K562 (cell line): ENCODE results near the gene RNF166. TPM values are rescaled to one million over a fixed set of nuclear protein-coding genes. Genes with fewer than 3 reads are reported as not detected.
A peak's percentile ranks its signal among the peaks of the same experiment; 100 is the strongest.

Experiments
- ARID2 ChIP-seq: fragments of 450-650 bp; IDR thresholded peaks from 2 replicates; pipeline ENCODE4 v1.6.1; 2017; ENCODE audit warnings: antibody characterized with exemption, mild to moderate bottlenecking
- ATF6 ChIP-seq: sonication (generic); formaldehyde crosslinking; IDR thresholded peaks from 2 replicates; pipeline ENCODE4 v1.4.0; 2020; ENCODE audit warnings: mild to moderate bottlenecking, missing genetic modification reagents
- CBX8 ChIP-seq: fragments of 200-600 bp; sonication (generic); IDR thresholded peaks from 2 replicates; pipeline ENCODE4 v1.6.1; 2012; ENCODE audit warnings: borderline replicate concordance, mixed run types, low read depth, mild to moderate bottlenecking, moderate library complexity, mixed read lengths, low read length, control low read depth, inconsistent platforms; ENCODE audit not compliant: poor library complexity, severe bottlenecking; ENCODE audit errors: extremely low read depth
- CHAMP1 ChIP-seq: fragments of 450-650 bp; IDR thresholded peaks from 2 replicates; pipeline ENCODE4 v1.6.1; 2016; ENCODE audit warnings: mild to moderate bottlenecking
- CREB3 ChIP-seq: fragments of 450-650 bp; conservative IDR thresholded peaks from 2 replicates; pipeline ENCODE4 v1.6.1; 2016; ENCODE audit warnings: missing genetic modification characterization, low read depth, mild to moderate bottlenecking, missing compliant biosample characterization, moderate library complexity
- E2F4 ChIP-seq: sonication (generic); formaldehyde crosslinking; IDR thresholded peaks from 2 replicates; pipeline ENCODE4 v1.8.0; 2022; ENCODE audit warnings: mild to moderate bottlenecking, low read depth, missing genetic modification reagents
- ETV1 ChIP-seq: fragments of 450-650 bp; conservative IDR thresholded peaks from 2 replicates; pipeline ENCODE4 v1.6.1; 2016; ENCODE audit warnings: missing genetic modification characterization, control low read depth, low read depth, missing compliant biosample characterization
- LEF1 ChIP-seq: fragments of 450-650 bp; IDR thresholded peaks from 2 replicates; pipeline ENCODE4 v1.6.1; 2016; ENCODE audit warnings: mild to moderate bottlenecking
- PHB ChIP-seq: fragments of 250-450 bp; sonication (Bioruptor Pico); IDR thresholded peaks from 2 replicates; pipeline ENCODE4 v1.5.0; 2021
- PHB2 ChIP-seq: fragments of 450-650 bp; IDR thresholded peaks from 2 replicates; pipeline ENCODE4 v1.6.1; 2017; ENCODE audit warnings: low read depth
- POLR3A ChIP-seq: IDR thresholded peaks from 2 replicates; pipeline ENCODE4 v1.6.1; 2011; ENCODE audit warnings: borderline replicate concordance, mild to moderate bottlenecking, moderate library complexity; ENCODE audit not compliant: insufficient read length, insufficient read depth; ENCODE audit errors: extremely low read depth
- SAFB2 ChIP-seq: fragments of 200-400 bp; formaldehyde crosslinking; IDR thresholded peaks from 2 replicates; pipeline ENCODE4 v1.6.1; 2018; ENCODE audit warnings: borderline replicate concordance, low read length, low read depth, moderate library complexity; ENCODE audit not compliant: severe bottlenecking
- SMAD4 ChIP-seq: fragments of 250-450 bp; sonication (Bioruptor Pico); conservative IDR thresholded peaks from 2 replicates; pipeline ENCODE4 v1.8.0; 2021; ENCODE audit warnings: inconsistent platforms, mild to moderate bottlenecking, moderate library complexity
- SMARCB1 ChIP-seq: IDR thresholded peaks from 2 replicates; pipeline ENCODE4 v1.6.1; 2011; ENCODE audit warnings: improper control_type of control experiment, low read depth; ENCODE audit not compliant: insufficient read length
- XRCC5 ChIP-seq: fragments of 200-400 bp; formaldehyde crosslinking; IDR thresholded peaks from 2 replicates; pipeline ENCODE4 v1.6.1; 2017; ENCODE audit warnings: low read depth, mild to moderate bottlenecking, low read length
- ZNF124 ChIP-seq: sonication (generic); formaldehyde crosslinking; IDR thresholded peaks from 2 replicates; pipeline ENCODE4 v1.8.1; 2022; ENCODE audit warnings: missing genetic modification reagents
- ZNF79 ChIP-seq: fragments of 250-450 bp; sonication (Bioruptor Pico); IDR thresholded peaks from 2 replicates; pipeline ENCODE4 v1.4.0; 2020; ENCODE audit warnings: low read depth, mild to moderate bottlenecking, moderate library complexity
- polyA plus RNA-seq, 8 experiments: library from polyadenylated mRNA; depleted of rRNA in 4 of 8; stranded (reverse) in 5 of 8; unstranded in 3 of 8; fragments of >200 nt; fragmentation: Nextera tagmentation in 2 of 8; fragmentation: Illumina TruSeq in 1 of 8; extraction: Ambion mirVana in 2 of 8; extraction: Trizol in 1 of 8; gene quantifications; 2 replicates each; pipeline versions ENCODE4 v1.2.1 to v1.2.3, GENCODE V29; 2011 to 2014; ENCODE audit warnings: inconsistent platforms in 1 of 8, missing spikeins in 1 of 8
- total RNA-seq, 7 experiments: library from RNA; depleted of rRNA in 6 of 7; stranded (reverse); fragments of >200 nt in 6 of 7; fragmentation: Illumina TruSeq in 2 of 7; extraction: Trizol in 2 of 7; gene quantifications; 2 replicates each; pipeline versions ENCODE4 v1.2.1 to v1.2.3, GENCODE V29; 2011 to 2021; ENCODE audit warnings: low replicate concordance in 1 of 7
- TF ChIP-seq, protein P1 (sequence below): fragments of 450-650 bp; formaldehyde crosslinking; IDR thresholded peaks from 2 replicates; pipeline ENCODE4 v1.4.0; 2020; ENCODE audit warnings: mild to moderate bottlenecking, moderate library complexity
- TF ChIP-seq, protein P2 (sequence below): sonication (generic); formaldehyde crosslinking; IDR thresholded peaks from 2 replicates; pipeline ENCODE4 v1.8.1; 2022; ENCODE audit warnings: missing genetic modification reagents

RNF166 gene
- total and polyA plus RNA-seq, 9 of the 15 experiments (the other 6 are each of a cell fraction or from before 2014, with no cell fraction given) = 0.56 to 60.3 (median 19.5) TPM

DNA sequence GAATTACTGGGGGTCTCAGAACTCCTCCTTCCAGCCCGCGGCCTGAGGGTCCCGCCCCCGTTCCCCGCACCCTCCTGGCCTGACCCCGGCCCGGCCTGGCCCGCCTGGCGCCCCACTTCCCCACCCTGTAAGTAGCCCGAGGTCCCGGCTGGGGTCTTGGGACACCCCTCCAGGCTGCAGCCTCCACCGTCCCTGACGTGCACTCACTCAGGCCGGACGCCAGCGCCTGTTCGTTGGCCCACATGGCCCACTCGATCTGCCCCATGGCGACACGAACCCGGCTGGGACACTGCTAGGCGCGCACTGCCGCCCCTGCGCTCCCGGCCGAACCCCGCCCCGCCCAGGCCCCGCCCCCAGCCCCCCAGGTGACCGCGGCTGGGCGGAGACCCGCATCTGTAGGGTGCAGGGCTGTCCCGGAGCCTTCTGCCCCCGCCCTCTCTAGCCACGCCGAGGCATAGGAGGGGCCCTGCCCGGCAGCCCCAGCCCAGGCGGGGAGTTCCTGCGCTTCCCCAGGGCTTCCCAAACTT, 55.4 kb downstream of the RNF166 start, which contains the start of gene CYBA (continued):
- TF ChIP-seq CREB3 (tag) (no peak), POLR3A (no peak), SMAD4 (CRISPR knock-in tag) (no peak), ETV1 (no peak), PHB (CRISPR knock-in tag) (no peak), ATF6 (CRISPR knock-in tag) (peak; percentile 56; the same call in 1 of the 2 replicates), SMARCB1 (no peak), E2F4 (no peak), XRCC5 (no peak), PHB2 (no peak), ARID2 (no peak), ZNF79 (CRISPR knock-in tag) (no peak), CBX8 (no peak), LEF1 (no peak), ZNF124 (0 out of 2 replicates have a peak, but pooled peaks have one; percentile 36), CHAMP1 (no peak), SAFB2 (no peak)
- TF ChIP-seq, protein P1, sequence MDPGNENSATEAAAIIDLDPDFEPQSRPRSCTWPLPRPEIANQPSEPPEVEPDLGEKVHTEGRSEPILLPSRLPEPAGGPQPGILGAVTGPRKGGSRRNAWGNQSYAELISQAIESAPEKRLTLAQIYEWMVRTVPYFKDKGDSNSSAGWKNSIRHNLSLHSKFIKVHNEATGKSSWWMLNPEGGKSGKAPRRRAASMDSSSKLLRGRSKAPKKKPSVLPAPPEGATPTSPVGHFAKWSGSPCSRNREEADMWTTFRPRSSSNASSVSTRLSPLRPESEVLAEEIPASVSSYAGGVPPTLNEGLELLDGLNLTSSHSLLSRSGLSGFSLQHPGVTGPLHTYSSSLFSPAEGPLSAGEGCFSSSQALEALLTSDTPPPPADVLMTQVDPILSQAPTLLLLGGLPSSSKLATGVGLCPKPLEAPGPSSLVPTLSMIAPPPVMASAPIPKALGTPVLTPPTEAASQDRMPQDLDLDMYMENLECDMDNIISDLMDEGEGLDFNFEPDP (CRISPR knock-in tag) = no peak
- TF ChIP-seq, protein P2, sequence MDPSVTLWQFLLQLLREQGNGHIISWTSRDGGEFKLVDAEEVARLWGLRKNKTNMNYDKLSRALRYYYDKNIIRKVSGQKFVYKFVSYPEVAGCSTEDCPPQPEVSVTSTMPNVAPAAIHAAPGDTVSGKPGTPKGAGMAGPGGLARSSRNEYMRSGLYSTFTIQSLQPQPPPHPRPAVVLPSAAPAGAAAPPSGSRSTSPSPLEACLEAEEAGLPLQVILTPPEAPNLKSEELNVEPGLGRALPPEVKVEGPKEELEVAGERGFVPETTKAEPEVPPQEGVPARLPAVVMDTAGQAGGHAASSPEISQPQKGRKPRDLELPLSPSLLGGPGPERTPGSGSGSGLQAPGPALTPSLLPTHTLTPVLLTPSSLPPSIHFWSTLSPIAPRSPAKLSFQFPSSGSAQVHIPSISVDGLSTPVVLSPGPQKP (CRISPR knock-in tag) = no peak
